Mesothelial cell of epicardium (in vitro differentiated cells): ENCODE results near the gene NODAL. TPM values are rescaled to one million over a fixed set of nuclear protein-coding genes. Genes with fewer than 3 reads are reported as not detected.

Experiments used
- DNase-seq, 2 experiments: peaks; one replicate each; pipeline ENCODE4 v3.0.0; 2021; ENCODE audit warnings: low spot score in 2 of 2; ENCODE audit not compliant: unreplicated experiment in 2 of 2
- H3K27ac Mint-ChIP-seq: 2 replicates; pipeline ENCODE4 v1.8.0; 2021; ENCODE audit warnings: mixed read lengths
- H3K27me3 Mint-ChIP-seq: 2 replicates; pipeline ENCODE4 v1.8.0; 2021; ENCODE audit warnings: low read depth, mixed read lengths
- H3K36me3 Mint-ChIP-seq: 2 replicates; pipeline ENCODE4 v1.8.0; 2021; ENCODE audit warnings: mixed read lengths
- H3K4me1 Mint-ChIP-seq: 2 replicates; pipeline ENCODE4 v1.8.0; 2021; ENCODE audit warnings: mixed read lengths
- H3K4me3 Mint-ChIP-seq: 2 replicates; pipeline ENCODE4 v1.8.0; 2021; ENCODE audit warnings: mild to moderate bottlenecking, moderate library complexity, mixed read lengths
- H3K9me3 Mint-ChIP-seq: 2 replicates; pipeline ENCODE4 v1.8.0; 2021; ENCODE audit warnings: mixed read lengths
- CTCF ChIP-seq: fragments of 200-600 bp; sonication (generic); IDR thresholded peaks from one replicate; pipeline ENCODE4 v1.5.0; 2021; ENCODE audit warnings: antibody characterized with exemption; ENCODE audit not compliant: unreplicated experiment
- total RNA-seq: library from RNA; stranded (reverse); gene quantifications from 3 replicates; pipeline ENCODE4 v1.2.1, GENCODE V29; 2021

The NODAL gene
- total RNA-seq, 1 donor from 2014 or later = not detected

- H3K36me3 Mint-ChIP-seq = peaks cover 9% of the 10 kb centered on the region
- H3K4me1 Mint-ChIP-seq = peaks cover 49% of the 10 kb centered on the region
- DNase-seq = no peak
- no peak for TF ChIP-seq CTCF
- H3K27ac Mint-ChIP-seq = peak overlapping the region; percentile 6
- no peak overlapping the region for H3K4me3 Mint-ChIP-seq
- no peaks in the 10 kb centered on the region for H3K9me3 Mint-ChIP-seq
- no peaks in the 10 kb centered on the region for H3K27me3 Mint-ChIP-seq
Measured at GRCh38 chr10:70409772-70410171, 31.7 kb downstream of the NODAL start.

- peaks cover 9% of the 10 kb centered on the region for H3K36me3 Mint-ChIP-seq
- peak in 1 of 2 experiments; percentile 57 for DNase-seq
- peak overlapping the region; percentile 98 for H3K27ac Mint-ChIP-seq
- H3K9me3 Mint-ChIP-seq = no peaks in the 10 kb centered on the region
- no peaks in the 10 kb centered on the region for H3K27me3 Mint-ChIP-seq
- TF ChIP-seq CTCF = no peak
- peak overlapping the region; percentile 95 for H3K4me3 Mint-ChIP-seq
- H3K4me1 Mint-ChIP-seq = peaks cover 40% of the 10 kb centered on the region
Measured at GRCh38 chr10:70405037-70405824, 36.2 kb downstream of the NODAL start.

DNA sequence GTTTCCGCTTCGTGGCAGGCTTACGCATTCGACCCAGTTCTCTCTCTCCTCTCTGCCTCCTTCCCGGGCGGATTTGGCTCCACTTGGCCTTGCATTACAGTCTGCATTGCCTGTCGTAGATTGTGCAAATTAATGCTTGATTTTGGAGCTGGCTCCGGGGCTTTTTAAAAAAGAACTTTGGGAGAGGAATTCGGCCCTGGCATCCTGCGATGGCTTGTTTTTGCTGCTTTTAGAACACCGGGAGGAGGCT, 36.8 kb downstream of the NODAL start:
- TF ChIP-seq CTCF = no peak
- peak overlapping the region; percentile 98 for H3K27ac Mint-ChIP-seq

DNA sequence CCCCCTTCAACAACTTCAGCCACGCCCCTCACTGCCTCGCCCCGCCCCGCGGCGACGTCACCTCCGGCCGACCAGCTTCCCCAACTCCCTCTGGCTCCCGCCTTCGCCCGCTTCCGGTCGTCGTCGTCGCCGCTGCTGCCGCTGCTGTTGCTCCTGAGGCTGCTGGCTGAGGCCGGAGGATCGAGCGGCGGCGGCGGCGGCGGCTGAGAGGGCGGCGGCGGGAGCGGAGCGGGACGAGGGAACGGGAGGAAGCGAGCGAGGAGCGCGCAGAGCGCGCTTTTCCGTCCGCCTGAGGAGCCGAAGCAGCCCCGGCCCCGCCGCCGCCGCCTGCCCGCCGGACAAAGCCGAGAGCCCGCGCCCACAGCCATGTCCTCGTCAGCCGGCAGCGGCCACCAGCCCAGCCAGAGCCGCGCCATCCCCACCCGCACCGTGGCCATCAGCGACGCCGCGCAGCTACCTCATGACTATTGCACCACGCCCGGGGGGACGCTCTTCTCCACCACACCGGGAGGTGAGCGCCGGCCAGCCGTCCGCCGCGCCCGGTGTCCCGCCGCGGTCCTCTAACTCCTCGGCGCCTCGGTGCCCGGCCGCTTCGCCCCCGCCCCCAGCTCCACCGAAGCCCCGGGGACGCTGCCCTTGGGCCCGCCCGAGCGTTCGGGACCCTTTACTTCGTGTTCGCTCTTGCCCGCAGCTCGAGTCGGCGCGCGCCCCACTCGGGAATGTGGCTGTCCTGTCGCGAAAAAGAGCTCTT, 37.3 kb downstream of the NODAL start, which contains the start of gene EIF4EBP2:
EIF4EBP2 (plus strand) TSS at position 110 of the 751 bp plus-strand sequence; CDS start at position 367, 257 bp downstream.
- peak within 1 kb of the TSS; percentile 98 for H3K27ac Mint-ChIP-seq
- peaks cover 6% of the 10 kb centered on the region for H3K36me3 Mint-ChIP-seq
- peaks cover 36% of the 10 kb centered on the region for H3K4me1 Mint-ChIP-seq
- H3K27me3 Mint-ChIP-seq = no peaks in the 10 kb centered on the region
- peak; percentile 98 to 100 for DNase-seq
- peak within 1 kb of the TSS; percentile 95 for H3K4me3 Mint-ChIP-seq
- H3K9me3 Mint-ChIP-seq = no peaks in the 10 kb centered on the region
- no peak for TF ChIP-seq CTCF

More for the DNA sequence above, 36.8 kb downstream of the NODAL start:
- Mint-ChIP-seq H3K9me3 (no peaks in the 10 kb centered on the region), H3K4me3 (peak overlapping the region; percentile 95), H3K27me3 (no peaks in the 10 kb centered on the region), H3K36me3 (peaks cover 8% of the 10 kb centered on the region), H3K4me1 (peaks cover 38% of the 10 kb centered on the region)
- DNase-seq = no peak

DNA sequence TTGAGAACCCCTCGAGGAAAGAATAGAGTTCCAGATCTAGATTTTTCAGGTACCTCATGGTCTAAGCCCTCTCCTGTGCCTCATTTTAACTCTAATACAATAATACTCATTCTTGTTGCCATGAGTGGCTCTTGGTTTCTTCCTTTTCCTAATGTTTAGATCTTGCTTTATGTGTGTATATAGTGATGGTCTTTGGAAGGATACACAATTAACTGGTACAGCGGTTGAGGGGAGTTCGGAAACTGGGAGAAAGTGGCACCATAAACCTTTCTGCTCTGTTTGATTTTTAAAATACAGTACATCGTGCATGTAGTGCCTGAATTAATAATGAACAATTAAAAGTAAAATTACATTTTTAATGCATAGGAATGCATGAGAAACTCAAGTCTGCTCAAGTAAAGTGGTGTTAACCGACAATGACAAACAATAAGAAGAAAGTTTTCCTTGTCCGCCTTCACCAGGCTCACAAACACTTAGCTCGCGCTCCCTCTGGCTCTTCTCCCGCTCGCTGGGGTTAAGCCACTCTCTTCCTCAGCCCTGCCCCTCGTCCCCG, 37.9 kb downstream of the NODAL start:
- TF ChIP-seq CTCF = no peak
- no peaks in the 10 kb centered on the region for H3K27me3 Mint-ChIP-seq
- peak overlapping the region; percentile 95 for H3K4me3 Mint-ChIP-seq
- H3K27ac Mint-ChIP-seq = peak overlapping the region; percentile 69
- no peaks in the 10 kb centered on the region for H3K9me3 Mint-ChIP-seq
- peaks cover 4% of the 10 kb centered on the region for H3K36me3 Mint-ChIP-seq
- DNase-seq = no peak
- peaks cover 30% of the 10 kb centered on the region for H3K4me1 Mint-ChIP-seq
